ENCODE measurements around the gene BRSK2.

DNA sequence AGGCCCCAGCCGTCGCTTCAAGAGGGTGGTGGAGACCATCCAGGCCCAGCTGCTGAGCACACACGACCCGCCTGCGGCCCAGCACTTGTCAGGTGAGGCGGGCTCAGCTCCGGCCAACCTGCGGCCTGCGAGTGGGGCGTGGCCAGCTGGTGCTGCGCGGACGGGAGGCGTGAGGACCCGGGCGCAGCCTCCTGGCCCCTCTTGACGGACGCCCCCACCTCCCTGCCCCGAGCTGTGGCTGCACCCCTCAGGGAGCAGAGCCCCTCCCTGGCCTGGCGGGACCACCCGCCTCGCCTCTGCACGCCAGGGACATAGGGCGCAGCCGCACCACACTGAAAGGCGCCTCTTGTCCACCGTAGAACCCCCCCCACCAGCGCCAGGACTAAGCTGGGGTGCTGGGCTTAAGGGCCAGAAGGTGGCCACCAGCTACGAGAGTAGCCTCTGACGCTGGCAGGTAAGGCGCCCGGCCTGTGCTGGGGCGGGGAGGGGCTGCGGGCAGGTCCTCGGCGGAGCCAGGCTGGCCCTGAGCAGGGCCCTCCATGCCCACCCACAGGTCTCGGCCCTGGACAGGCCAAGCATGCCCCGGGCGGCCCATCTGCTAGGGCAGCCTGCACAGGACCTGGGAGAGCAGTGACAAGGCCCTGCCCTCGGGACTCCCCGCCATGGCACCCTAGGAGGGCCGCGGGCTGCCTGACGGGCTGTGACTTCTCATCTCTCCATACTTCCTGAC, 67.0 kb downstream of the BRSK2 start:
- no peak for TF ChIP-seq CTCF (conservative IDR thresholded peaks at IDR 0.05 in 1 of 2, IDR thresholded peaks at IDR 0.05 in 1 of 2; ENCODE audit: extremely low read depth in 1 of 2, insufficient read depth in 1 of 2, low read depth in 1 of 2, low read length in 2 of 2)
- TF ChIP-seq EZH2 (IDR thresholded peaks at IDR 0.05; ENCODE audit: borderline replicate concordance, low read length): no peak
